Measurements from ENCODE around the gene PROSER2. TPM values are rescaled to one million over a fixed set of nuclear protein-coding genes. Genes with fewer than 3 reads are reported as not detected.

Gene PROSER2
- total and polyA plus RNA-seq, 9 donors, result 1.3 to 13.4 (median 3.7) TPM

DNA sequence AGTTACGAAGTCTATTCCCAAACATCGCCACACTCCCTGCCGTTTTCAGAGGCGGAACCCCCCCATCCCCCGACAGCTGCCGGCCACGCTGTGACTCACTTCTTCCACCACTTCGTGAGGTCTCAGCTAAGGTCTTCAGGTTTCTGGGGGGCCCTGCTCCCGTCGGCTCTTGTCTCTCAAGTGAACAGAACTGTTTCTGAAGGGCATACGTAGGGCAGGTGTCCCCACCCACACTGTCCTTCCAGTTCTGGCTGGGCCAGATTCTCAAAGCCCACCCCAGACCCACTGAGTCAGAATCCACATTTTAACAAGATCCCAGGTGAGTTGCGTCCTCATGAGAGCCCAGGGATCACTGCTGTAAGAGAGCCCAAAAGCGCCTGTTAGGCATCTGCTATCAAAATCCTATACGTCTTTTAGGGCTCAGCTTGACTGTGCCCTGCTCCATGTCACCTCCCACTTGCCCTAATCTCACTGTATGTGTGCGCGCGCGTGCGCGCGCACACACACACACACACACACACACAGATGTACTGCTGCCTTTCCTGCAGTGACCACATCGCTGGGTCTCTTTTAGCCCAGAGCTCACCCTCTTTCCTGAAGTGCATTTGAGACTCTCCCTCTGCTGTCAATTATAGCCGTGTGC, 78.8 kb downstream of the PROSER2 start:
- WGBS, 3 donors, result 78 to 80% (median 79%) methylated on average over 23 of the region's 23 CpGs
- Histone ChIP-seq H3K4me3 (no peak overlapping the region), H3K27ac (no peak overlapping the region), H3K27me3 (no peaks in the 10 kb centered on the region), H3K36me3 (no peaks in the 10 kb centered on the region), H3K4me1 (ENCODE audit: insufficient read depth) (no peaks in the 10 kb centered on the region), H3K9me3 (no peaks in the 10 kb centered on the region)
- no peak for DNase-seq
- TF ChIP-seq, protein P1, sequence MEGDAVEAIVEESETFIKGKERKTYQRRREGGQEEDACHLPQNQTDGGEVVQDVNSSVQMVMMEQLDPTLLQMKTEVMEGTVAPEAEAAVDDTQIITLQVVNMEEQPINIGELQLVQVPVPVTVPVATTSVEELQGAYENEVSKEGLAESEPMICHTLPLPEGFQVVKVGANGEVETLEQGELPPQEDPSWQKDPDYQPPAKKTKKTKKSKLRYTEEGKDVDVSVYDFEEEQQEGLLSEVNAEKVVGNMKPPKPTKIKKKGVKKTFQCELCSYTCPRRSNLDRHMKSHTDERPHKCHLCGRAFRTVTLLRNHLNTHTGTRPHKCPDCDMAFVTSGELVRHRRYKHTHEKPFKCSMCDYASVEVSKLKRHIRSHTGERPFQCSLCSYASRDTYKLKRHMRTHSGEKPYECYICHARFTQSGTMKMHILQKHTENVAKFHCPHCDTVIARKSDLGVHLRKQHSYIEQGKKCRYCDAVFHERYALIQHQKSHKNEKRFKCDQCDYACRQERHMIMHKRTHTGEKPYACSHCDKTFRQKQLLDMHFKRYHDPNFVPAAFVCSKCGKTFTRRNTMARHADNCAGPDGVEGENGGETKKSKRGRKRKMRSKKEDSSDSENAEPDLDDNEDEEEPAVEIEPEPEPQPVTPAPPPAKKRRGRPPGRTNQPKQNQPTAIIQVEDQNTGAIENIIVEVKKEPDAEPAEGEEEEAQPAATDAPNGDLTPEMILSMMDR (IDR thresholded peaks at IDR 0.05), result no peak
- TF ChIP-seq EP300 (IDR thresholded peaks at IDR 0.05), result no peak
- no peak for TF ChIP-seq POLR2A (IDR thresholded peaks at IDR 0.05)
- intact Hi-C loops (cut with DNase I), result no loop called here

DNA sequence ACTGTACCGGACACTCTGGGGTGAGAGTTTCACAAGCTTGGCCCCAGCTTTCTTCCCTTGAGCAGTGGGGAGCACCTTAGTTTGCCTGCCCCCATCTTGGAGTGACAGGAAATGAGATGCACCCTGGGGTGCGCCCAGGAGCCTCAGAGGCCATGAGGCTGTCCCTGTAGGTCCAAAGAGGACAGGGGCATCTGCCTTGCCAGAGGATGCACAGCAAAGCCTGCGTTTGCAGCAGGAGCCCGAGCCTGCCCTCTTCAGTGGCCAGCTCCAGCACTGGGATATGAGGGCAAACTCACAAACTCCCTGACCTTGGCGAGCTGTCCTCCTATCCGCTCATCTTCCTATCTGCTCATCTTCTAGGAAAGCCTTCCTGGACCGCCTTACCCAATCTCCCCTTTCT, 79.5 kb downstream of the PROSER2 start:
- 95 to 96% (median 96%) methylated on average over 7 of the region's 7 CpGs for WGBS, 3 donors

DNA sequence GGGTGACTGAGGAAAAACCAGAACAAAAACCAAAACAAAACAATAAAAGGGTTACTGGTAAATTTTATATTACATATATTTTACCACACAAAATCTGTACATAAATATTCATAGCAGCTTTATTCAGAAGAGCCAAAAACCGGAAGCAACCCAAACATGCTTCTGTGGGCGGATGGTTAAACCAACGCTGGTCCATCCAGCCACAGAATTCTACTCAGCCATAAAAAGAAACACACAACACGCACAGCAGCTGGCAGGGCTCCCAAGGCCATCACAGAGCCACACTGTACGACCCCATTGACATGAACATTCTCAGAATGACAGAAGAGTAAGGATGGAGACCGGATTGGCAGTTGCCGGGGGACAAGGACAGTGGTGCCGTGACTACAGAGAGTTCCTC, 83.6 kb downstream of the PROSER2 start:
- no peaks in the 10 kb centered on the region for H3K36me3 ChIP-seq
- intact Hi-C loops (cut with DNase I), result no loop called here
- no peaks in the 10 kb centered on the region for H3K9me3 ChIP-seq
- H3K27me3 ChIP-seq, result no peaks in the 10 kb centered on the region
- no peaks in the 10 kb centered on the region for H3K4me1 ChIP-seq (ENCODE audit: insufficient read depth)
- no peak for DNase-seq
- no peak overlapping the region for H3K4me3 ChIP-seq
- WGBS, 3 donors, result 45 to 53% (median 45%) methylated on average over 8 of the region's 8 CpGs
- TF ChIP-seq POLR2A (IDR thresholded peaks at IDR 0.05), result no peak
- no peak for TF ChIP-seq EP300 (IDR thresholded peaks at IDR 0.05)
- TF ChIP-seq, protein P1 (IDR thresholded peaks at IDR 0.05), result no peak
- no peak overlapping the region for H3K27ac ChIP-seq

More for the DNA sequence above, 79.5 kb downstream of the PROSER2 start:
- Histone ChIP-seq H3K36me3 (no peaks in the 10 kb centered on the region), H3K27me3 (no peaks in the 10 kb centered on the region), H3K4me1 (ENCODE audit: insufficient read depth) (no peaks in the 10 kb centered on the region), H3K4me3 (no peak overlapping the region), H3K9me3 (no peaks in the 10 kb centered on the region), H3K27ac (no peak overlapping the region)
- no peak for DNase-seq
- TF ChIP-seq EP300 (IDR thresholded peaks at IDR 0.05) (no peak), POLR2A (IDR thresholded peaks at IDR 0.05) (no peak)
- TF ChIP-seq, protein P1 (IDR thresholded peaks at IDR 0.05), result no peak
- intact Hi-C loops (cut with DNase I), result no loop called here

DNA sequence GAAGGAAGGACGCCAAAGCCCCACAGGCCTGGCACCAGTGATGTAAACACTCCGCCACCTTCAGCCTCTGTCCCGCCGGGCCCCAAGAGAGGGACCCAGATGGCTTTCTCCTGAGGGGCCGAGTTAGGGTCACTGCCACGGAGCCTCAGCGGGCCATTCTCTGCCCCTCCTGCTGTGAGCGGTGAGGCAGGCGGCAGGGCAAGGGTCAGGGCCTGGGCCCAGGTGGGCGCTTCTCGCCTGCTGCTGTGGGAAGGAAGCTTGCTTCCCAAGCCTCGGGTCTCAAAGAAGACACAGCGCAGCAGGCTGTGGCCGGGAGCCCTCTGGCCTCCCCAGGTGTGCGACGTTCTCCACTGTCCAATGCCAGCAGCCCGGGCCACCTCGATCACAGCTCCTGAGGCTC, 84.8 kb downstream of the PROSER2 start:
- H3K27ac ChIP-seq, result no peak overlapping the region
- no peaks in the 10 kb centered on the region for H3K27me3 ChIP-seq
- no peak for TF ChIP-seq POLR2A (IDR thresholded peaks at IDR 0.05)
- no peak for TF ChIP-seq EP300 (IDR thresholded peaks at IDR 0.05)
- TF ChIP-seq, protein P1 (IDR thresholded peaks at IDR 0.05), result no peak
- no peaks in the 10 kb centered on the region for H3K9me3 ChIP-seq
- H3K36me3 ChIP-seq, result no peaks in the 10 kb centered on the region
- no peak for DNase-seq
- no peaks in the 10 kb centered on the region for H3K4me1 ChIP-seq (ENCODE audit: insufficient read depth)
- 90% methylated on average over 16 to 18 of the region's 18 CpGs for WGBS, 3 donors
- intact Hi-C loops (cut with DNase I), result no loop called here
- no peak overlapping the region for H3K4me3 ChIP-seq

Data from ovary (tissue), 9 donors.